SK-N-SH (cell line): ENCODE measurements around the gene ARPC3. TPM values are rescaled to one million over a fixed set of nuclear protein-coding genes. Genes with fewer than 3 reads are reported as not detected.
A peak's percentile ranks its signal among the peaks of the same experiment; 100 is the strongest.
"Not testable (repeated sequence)": the region's sequence is repeated elsewhere in the genome, so short reads cannot be mapped to it uniquely, and the experiment has no call there.

Experiments used
- CTCF ChIA-PET: fragments of 300-600, 350-600 bp; formaldehyde crosslinking; extraction: SDS; loops from one replicate; lab custom pipeline; 2021; lab: Yijun Ruan, JAX
- POLR2A ChIA-PET: fragments of 350-600 bp; sonication (Branson Sonifier 250); formaldehyde crosslinking; extraction: SDS; loops from one replicate; lab custom pipeline; 2020; ENCODE audit warnings: antibody characterized with exemption, inconsistent platforms; lab: Yijun Ruan, JAX
- DNase-seq: peaks from one replicate; pipeline ENCODE4 v3.0.0; 2012
- H2AFZ ChIP-seq: fragments of 200-600 bp; sonication (generic); 2 replicates; pipeline ENCODE4 v1.8.1; 2016; ENCODE audit warnings: antibody characterized with exemption, mild to moderate bottlenecking, low read depth
- H3F3A ChIP-seq: fragments of 200-600 bp; sonication (generic); replicated peaks from 2 replicates; pipeline ENCODE3; 2016; ENCODE audit warnings: antibody characterized with exemption, mild to moderate bottlenecking; ENCODE audit not compliant: insufficient read depth
- H3K27ac ChIP-seq, 2 experiments: fragments of 200-500 bp in 1 of 2; fragments of 200-600 bp in 1 of 2; sonication (Bioruptor generic) in 1 of 2; sonication (generic), shearing (Covaris generic) in 1 of 2; 2 replicates each; pipeline versions ENCODE4 v1.5.1 to v1.6.1; 2014 to 2016; ENCODE audit warnings: low read depth in 2 of 2, inconsistent platforms in 1 of 2, low read length in 1 of 2, mild to moderate bottlenecking in 1 of 2, mixed read lengths in 1 of 2
- H3K27me3 ChIP-seq: fragments of 200-600 bp; sonication (generic), shearing (Covaris generic); 2 replicates; pipeline ENCODE4 v1.6.1; 2016; ENCODE audit warnings: mixed run types; ENCODE audit not compliant: insufficient read depth
- H3K36me3 ChIP-seq, 2 experiments: fragments of 200-500 bp in 1 of 2; fragments of 200-600 bp in 1 of 2; sonication (Bioruptor generic) in 1 of 2; sonication (generic) in 1 of 2; replicated peaks in 1 of 2; 2 replicates each; pipeline versions ENCODE3 to v1.5.1; 2014 to 2016; ENCODE audit warnings: low read length in 1 of 2, mild to moderate bottlenecking in 1 of 2; ENCODE audit not compliant: insufficient read depth in 2 of 2, control insufficient read depth in 1 of 2
- H3K4me1 ChIP-seq, 2 experiments: fragments of 200-500 bp in 1 of 2; fragments of 200-600 bp in 1 of 2; sonication (Bioruptor generic) in 1 of 2; sonication (generic), shearing (Covaris generic) in 1 of 2; 2 replicates each; pipeline versions ENCODE4 v1.5.1 to v1.6.1; 2014 to 2016; ENCODE audit warnings: low read depth in 1 of 2, low read length in 1 of 2, mixed run types in 1 of 2; ENCODE audit not compliant: insufficient read depth in 2 of 2, control insufficient read depth in 1 of 2
- H3K4me2 ChIP-seq: fragments of 200-600 bp; sonication (generic), shearing (Covaris generic); 2 replicates; pipeline ENCODE4 v1.6.1; 2017; ENCODE audit warnings: mixed run types
- H3K4me3 ChIP-seq, 2 experiments: fragments of 200-500 bp in 1 of 2; fragments of 200-600 bp in 1 of 2; sonication (Bioruptor generic) in 1 of 2; sonication (generic), shearing (Covaris generic) in 1 of 2; 2 replicates each; pipeline versions ENCODE4 v1.5.1 to v1.8.1; 2014 to 2016; ENCODE audit warnings: low read depth in 2 of 2, inconsistent platforms in 1 of 2, low read length in 1 of 2, mild to moderate bottlenecking in 1 of 2, mixed read lengths in 1 of 2, moderate library complexity in 1 of 2
- H3K79me2 ChIP-seq: fragments of 200-600 bp; sonication (generic); 2 replicates; pipeline ENCODE4 v1.8.1; 2017; ENCODE audit warnings: mild to moderate bottlenecking; ENCODE audit not compliant: insufficient read depth
- H3K9ac ChIP-seq: fragments of 200-600 bp; sonication (generic); 2 replicates; pipeline ENCODE4 v1.6.1; 2017; ENCODE audit warnings: mixed run types
- H3K9me2 ChIP-seq: fragments of 200-600 bp; sonication (generic); 2 replicates; pipeline ENCODE4 v1.6.1; 2017; ENCODE audit warnings: mixed run types
- H3K9me3 ChIP-seq: fragments of 200-600 bp; sonication (generic); 2 replicates; pipeline ENCODE4 v1.6.1; 2017; ENCODE audit warnings: mixed run types, mild to moderate bottlenecking, moderate library complexity
- H4K20me1 ChIP-seq: fragments of 200-600 bp; sonication (generic); 2 replicates; pipeline ENCODE4 v1.6.1; 2017; ENCODE audit warnings: mild to moderate bottlenecking, mixed run types; ENCODE audit not compliant: insufficient read depth
- CHD2 ChIP-seq: fragments of 150-350 bp; IDR thresholded peaks from 2 replicates; pipeline ENCODE4 v1.6.1; 2018; ENCODE audit warnings: low read length; ENCODE audit not compliant: partially characterized antibody
- CTCF ChIP-seq: fragments of 200-600 bp; sonication (generic); IDR thresholded peaks from 2 replicates; pipeline ENCODE4 v1.6.1; 2017; ENCODE audit warnings: antibody characterized with exemption, mild to moderate bottlenecking, moderate library complexity
- FOXJ3 ChIP-seq: sonication (generic); formaldehyde crosslinking; IDR thresholded peaks from 2 replicates; pipeline ENCODE4 v1.5.1; 2020; ENCODE audit warnings: mild to moderate bottlenecking, missing genetic modification reagents
- GABPA ChIP-seq: IDR thresholded peaks from 2 replicates; pipeline ENCODE4 v1.4.0; 2012; ENCODE audit warnings: low read depth, mild to moderate bottlenecking
- GATA2 ChIP-seq: sonication (generic); formaldehyde crosslinking; IDR thresholded peaks from 2 replicates; pipeline ENCODE4 v1.5.0; 2020; ENCODE audit warnings: mild to moderate bottlenecking, missing genetic modification reagents
- JUND ChIP-seq: IDR thresholded peaks from 2 replicates; pipeline ENCODE4 v1.4.0; 2012
- MAX ChIP-seq: IDR thresholded peaks from 2 replicates; pipeline ENCODE4 v1.4.0; 2012; ENCODE audit warnings: low read depth
- MEF2A ChIP-seq: IDR thresholded peaks from 2 replicates; pipeline ENCODE4 v1.4.0; 2012; ENCODE audit warnings: low read depth, borderline replicate concordance
- NRF1 ChIP-seq: IDR thresholded peaks from 2 replicates; pipeline ENCODE4 v1.6.1; 2012; ENCODE audit warnings: low read depth, mild to moderate bottlenecking, low read length
- PBX3 ChIP-seq: IDR thresholded peaks from 2 replicates; pipeline ENCODE4; 2012
- POLR2AphosphoS5 ChIP-seq: IDR thresholded peaks from 2 replicates; pipeline ENCODE4 v1.6.1; 2012; ENCODE audit warnings: low read depth, low read length
- RFX5 ChIP-seq: IDR thresholded peaks from 2 replicates; pipeline ENCODE4 v1.6.1; 2012; ENCODE audit warnings: mild to moderate bottlenecking, improper control_type of control experiment, low read length
- RXRA ChIP-seq: IDR thresholded peaks from 2 replicates; pipeline ENCODE4 v1.4.0; 2012; ENCODE audit warnings: low read depth, mild to moderate bottlenecking, borderline replicate concordance
- SIN3A ChIP-seq: IDR thresholded peaks from 2 replicates; pipeline ENCODE4 v1.6.1; 2012; ENCODE audit warnings: low read depth, mild to moderate bottlenecking, low read length, moderate library complexity, borderline replicate concordance
- SMC3 ChIP-seq: IDR thresholded peaks from 2 replicates; pipeline ENCODE4 v1.6.1; 2012; ENCODE audit warnings: low read depth, low read length, improper control_type of control experiment
- TAF1 ChIP-seq: IDR thresholded peaks from 2 replicates; pipeline ENCODE4 v1.6.1; 2012; ENCODE audit warnings: low read depth, mild to moderate bottlenecking, low read length, moderate library complexity, borderline replicate concordance
- YY1 ChIP-seq: IDR thresholded peaks from 2 replicates; pipeline ENCODE4 v1.4.0; 2012; ENCODE audit warnings: low read depth, mild to moderate bottlenecking
- ZBTB33 ChIP-seq: IDR thresholded peaks from 2 replicates; pipeline ENCODE4 v1.4.0; 2012; ENCODE audit warnings: low read depth, borderline replicate concordance
- WGBS: methylation state at CpG from one replicate; pipeline ENCODE4 v1.1.6; 2017; ENCODE audit warnings: low lambda C conversion rate; 5-methylcytosine and 5-hydroxymethylcytosine counted together
- polyA plus RNA-seq, 3 experiments: library from polyadenylated mRNA; depleted of rRNA; stranded (reverse); fragments of >200 nt; gene quantifications; 2 replicates each; pipeline ENCODE4 v1.2.3, GENCODE V29; 2012

The ARPC3 gene
- polyA plus RNA-seq, 1 of the 3 experiments (the other 2 are of a cell fraction) = 50.5 TPM

GRCh38 chr12:110467847-110468213 is 17.7 kb upstream of the ARPC3 start:
- peak overlapping the region; percentile 92 for H2AFZ ChIP-seq
- DNase-seq = no peak
- TF ChIP-seq TAF1 (no peak), ZBTB33 (no peak), GABPA (0 out of 2 replicates have a peak, but pooled peaks have one; percentile 26), YY1 (peak; percentile 60; the same call in 1 of the 2 replicates), SIN3A (0 out of 2 replicates have a peak, but pooled peaks have one; percentile 86)

GRCh38 chr12:110466791-110467190 is 16.7 kb upstream of the ARPC3 start:
- Histone ChIP-seq H4K20me1 (no peaks in the 10 kb centered on the region), H3K4me3 (peak overlapping the region; percentile 78 to 82; a peak in 3 of 4 replicates), H3F3A (peaks cover 11% of the 10 kb centered on the region), H3K9ac (peak overlapping the region; percentile 92; the same call in 1 of the 2 replicates), H3K4me2 (peak overlapping the region; percentile 93; the same call in 1 of the 2 replicates), H2AFZ (no peak overlapping the region), H3K9me2 (no peaks in the 10 kb centered on the region), H3K27me3 (no peaks in the 10 kb centered on the region), H3K79me2 (peaks cover 51% of the 10 kb centered on the region), H3K4me1 (peaks cover 8% of the 10 kb centered on the region in 2 experiments), H3K36me3 (peaks cover 5 to 12% of the 10 kb centered on the region in 2 experiments), H3K9me3 (no peaks in the 10 kb centered on the region), H3K27ac (no peak overlapping the region)
- CTCF ChIA-PET = interaction anchor here (0.6 to 7.1 kb wide), 4 partner anchors 17 to 421 kb away, joined by 3 to 84 read pairs (median 15); partner anchors contain the start of gene ARPC3
- TF ChIP-seq SMC3 (no peak), RFX5 (no peak), CHD2 (no peak), RXRA (no peak), MAX (no peak), CTCF (no peak), NRF1 (no peak), FOXJ3 (CRISPR knock-in tag) (no peak), MEF2A (no peak), PBX3 (no peak), GABPA (no peak), POLR2AphosphoS5 (no peak), GATA2 (CRISPR knock-in tag) (no peak), JUND (no peak)
- POLR2A ChIA-PET = no interaction called here
- DNase-seq = no peak
- 75% methylated on average over 5 of the region's 5 CpGs for WGBS

More at GRCh38 chr12:110467847-110468213, 17.7 kb upstream of the ARPC3 start:
- H3K4me3 ChIP-seq = peak overlapping the region; percentile 78 to 82
- no peaks in the 10 kb centered on the region for H4K20me1 ChIP-seq
- no peaks in the 10 kb centered on the region for H3K27me3 ChIP-seq
- H3K9me2 ChIP-seq = no peaks in the 10 kb centered on the region
- ChIA-PET CTCF (interaction anchor here (0.9 to 7.1 kb wide), 12 partner anchors 9 to 420 kb away, joined by 3 to 84 read pairs (median 8); partner anchors contain the start of genes ARPC3, RAD9B and VPS29), POLR2A (interaction anchor here (0.6 to 2.0 kb wide), 7 partner anchors 9 to 629 kb away, joined by 3 to 26 read pairs (median 6); partner anchors contain the start of genes ARPC3 and TCTN1)
- peaks cover 8% of the 10 kb centered on the region in 2 experiments for H3K4me1 ChIP-seq
- H3F3A ChIP-seq = peaks cover 11% of the 10 kb centered on the region
- peaks cover 5 to 12% of the 10 kb centered on the region in 2 experiments for H3K36me3 ChIP-seq
- no peaks in the 10 kb centered on the region for H3K9me3 ChIP-seq
- WGBS = under 1% methylated on average over 15 of the region's 15 CpGs
- peaks cover 51% of the 10 kb centered on the region for H3K79me2 ChIP-seq
- H3K27ac ChIP-seq = peak overlapping the region; percentile 12 to 92; a peak in 3 of 4 replicates
- peak overlapping the region; percentile 93 for H3K4me2 ChIP-seq
- H3K9ac ChIP-seq = peak overlapping the region; percentile 92

GRCh38 chr12:110465765-110466164 is 15.6 kb upstream of the ARPC3 start:
- not testable (repeated sequence) for H3K9me3 ChIP-seq

More at GRCh38 chr12:110465765-110466164, 15.6 kb upstream of the ARPC3 start:
- H3K9ac ChIP-seq, H4K20me1 ChIP-seq, H3K9me2 ChIP-seq, H3K4me3 ChIP-seq, DNase-seq, H3K27me3 ChIP-seq, POLR2A ChIA-PET, H3K4me2 ChIP-seq, H3K27ac ChIP-seq, H2AFZ ChIP-seq, H3K4me1 ChIP-seq: not testable (repeated sequence)
- CTCF ChIA-PET = interaction anchor here (4.6 to 7.1 kb wide), 2 partner anchors 16 to 135 kb away, joined by 26 to 84 read pairs; partner anchors contain the start of gene ARPC3
- H3K36me3 ChIP-seq = peaks cover 5 to 12% of the 10 kb centered on the region in 2 experiments
- WGBS = 93% methylated on average over 9 of the region's 11 CpGs
- H3K79me2 ChIP-seq = peaks cover 47% of the 10 kb centered on the region
- peaks cover 11% of the 10 kb centered on the region for H3F3A ChIP-seq
